Sigmoid colon (tissue), 4 donors: ENCODE data around the gene SLC25A5.
"Not testable (repeated sequence)": the region's sequence is repeated elsewhere in the genome, so short reads cannot be mapped to it uniquely, and the experiment has no call there.

ENCODE experiments used
- EP300 ChIP-seq, 4 donors: sonication (generic); formaldehyde crosslinking; IDR thresholded peaks; one replicate each; pipeline ENCODE4 v1.6.1; 2017; ENCODE audit warnings: antibody characterized with exemption in 4 of 4
- POLR2A ChIP-seq, 2 donors: fragments of 450-650 bp; IDR thresholded peaks; one replicate each; pipeline ENCODE4 v1.6.1; 2016; ENCODE audit warnings: antibody characterized with exemption in 2 of 2, mild to moderate bottlenecking in 2 of 2, moderate library complexity in 2 of 2

DNA sequence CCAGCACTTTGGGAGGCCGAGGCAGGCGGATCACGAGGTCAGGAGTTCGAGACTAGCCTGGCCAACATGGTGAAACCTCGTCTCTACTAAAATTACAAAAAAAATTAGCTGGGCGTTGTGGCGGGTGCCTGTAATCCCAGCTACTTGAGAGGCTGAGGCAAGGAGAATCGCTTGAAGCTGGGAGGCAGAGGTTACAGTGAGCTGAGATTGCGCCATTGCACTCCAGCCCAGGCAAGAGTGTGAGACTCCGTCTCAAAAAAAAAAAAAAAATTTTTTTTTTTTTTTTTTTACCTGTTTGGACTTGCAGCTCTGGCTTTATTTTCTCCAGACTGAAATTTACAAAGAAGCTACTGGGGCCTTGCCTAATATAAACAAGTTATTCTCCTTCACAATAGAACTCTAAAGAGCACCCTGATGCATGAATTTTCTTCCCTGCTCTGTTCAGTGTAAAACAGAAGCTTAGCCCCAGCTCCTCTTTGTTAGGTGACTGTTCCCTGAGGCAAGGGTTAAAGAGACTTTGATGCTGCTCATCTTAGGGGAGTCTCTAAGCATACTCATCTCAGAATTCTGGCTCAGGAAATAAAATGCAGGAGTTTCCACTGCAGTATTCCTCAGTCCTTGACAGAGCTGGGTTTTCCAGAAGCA is 25.7 kb downstream of the SLC25A5 start:
- not testable (repeated sequence) for TF ChIP-seq POLR2A, EP300 (IDR thresholded peaks at IDR 0.05)
